SKM-1 treated with dmso at 0.1 percent for 144 hours (cell line): Measurements from ENCODE around the gene MED6.

Experiments used
- DNase-seq: peaks from one replicate; lab custom pipeline; 2025; ENCODE audit not compliant: unreplicated experiment; lab: John Stamatoyannopoulos, UW

The MED6 gene, protein sequence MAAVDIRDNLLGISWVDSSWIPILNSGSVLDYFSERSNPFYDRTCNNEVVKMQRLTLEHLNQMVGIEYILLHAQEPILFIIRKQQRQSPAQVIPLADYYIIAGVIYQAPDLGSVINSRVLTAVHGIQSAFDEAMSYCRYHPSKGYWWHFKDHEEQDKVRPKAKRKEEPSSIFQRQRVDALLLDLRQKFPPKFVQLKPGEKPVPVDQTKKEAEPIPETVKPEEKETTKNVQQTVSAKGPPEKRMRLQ

DNA sequence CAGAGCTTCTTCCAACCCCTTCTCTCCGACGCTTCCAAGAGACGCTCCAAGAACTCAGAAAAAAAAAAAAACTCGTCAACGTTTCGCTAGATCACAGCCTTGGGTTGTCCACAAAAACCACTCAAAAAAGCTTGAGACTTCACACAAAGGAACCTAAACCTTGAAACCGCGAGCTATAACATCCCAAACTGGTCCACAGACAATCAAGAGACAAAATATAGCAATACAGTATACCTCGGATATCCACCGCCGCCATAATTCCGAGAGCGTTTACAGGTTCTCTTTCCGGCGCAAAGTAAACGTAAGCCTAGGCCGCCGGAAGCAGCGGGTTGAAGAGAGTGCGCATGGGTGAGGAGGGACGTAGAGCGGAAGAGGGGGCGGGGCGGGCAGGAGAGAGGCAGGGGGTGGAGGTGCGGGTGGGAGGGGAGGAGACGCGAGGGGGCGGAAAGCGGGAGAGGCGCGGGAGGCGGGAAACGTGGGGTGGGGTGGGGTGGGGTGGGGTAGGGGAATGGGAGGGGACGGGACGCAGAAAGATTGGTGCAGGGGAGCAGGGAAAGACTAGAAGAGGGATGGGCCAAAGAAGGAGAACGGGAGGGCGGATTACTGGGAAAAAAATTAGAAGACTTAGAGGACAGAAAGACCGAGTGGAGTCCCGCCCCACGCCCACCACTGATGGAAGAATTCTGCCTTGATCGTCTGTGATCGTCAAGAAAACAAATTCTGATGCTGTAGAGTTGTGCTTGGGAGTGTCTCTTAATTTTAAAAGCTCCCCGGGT is at the start of gene MED6:
Gene MED6, minus strand, starts transcription at position 274 of the 776 bp plus-strand sequence. Its CDS starts 18 bp downstream, at position 256.
- peak; percentile 78 for DNase-seq

DNA sequence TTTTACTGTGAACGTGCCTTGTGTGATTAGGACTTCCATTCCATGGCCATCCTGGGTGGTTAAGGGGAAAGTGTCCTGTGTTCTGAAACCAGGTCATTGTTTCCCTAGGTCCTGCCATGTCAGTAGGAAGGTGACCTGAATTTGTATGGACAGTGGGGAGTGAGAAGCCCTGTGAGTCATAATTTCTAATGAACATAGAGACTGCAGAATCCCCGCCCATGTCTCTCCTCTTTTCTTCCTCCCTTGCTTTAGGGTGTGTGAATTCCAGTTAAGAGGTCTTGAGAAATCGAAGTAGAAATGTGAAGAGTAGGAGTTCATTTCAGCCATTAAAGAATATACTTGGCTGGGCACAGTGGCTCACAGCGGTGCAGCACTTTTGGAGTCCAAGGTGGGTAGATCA is 49.3 kb upstream of the MED6 start:
- no peak for DNase-seq

DNA sequence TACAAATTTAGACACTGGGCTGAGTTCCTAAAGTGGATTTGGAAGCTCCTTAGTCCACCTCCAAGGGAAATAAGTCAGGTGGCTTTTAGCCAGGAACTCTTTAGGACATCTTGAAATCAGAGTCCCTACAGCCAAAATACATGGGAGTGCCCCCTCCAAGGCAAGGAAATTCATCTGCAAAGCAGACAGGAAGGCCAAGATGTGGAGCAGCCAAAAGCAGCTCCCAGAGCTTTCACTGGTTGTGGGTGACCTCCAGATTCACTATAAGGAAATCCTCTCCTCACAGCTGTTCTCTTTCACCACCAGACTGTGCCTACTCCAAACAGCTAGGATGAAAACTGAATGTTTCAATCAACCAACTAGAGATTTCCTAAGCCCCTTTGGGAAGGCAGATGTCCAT is 47.9 kb upstream of the MED6 start:
- no peak for DNase-seq

DNA sequence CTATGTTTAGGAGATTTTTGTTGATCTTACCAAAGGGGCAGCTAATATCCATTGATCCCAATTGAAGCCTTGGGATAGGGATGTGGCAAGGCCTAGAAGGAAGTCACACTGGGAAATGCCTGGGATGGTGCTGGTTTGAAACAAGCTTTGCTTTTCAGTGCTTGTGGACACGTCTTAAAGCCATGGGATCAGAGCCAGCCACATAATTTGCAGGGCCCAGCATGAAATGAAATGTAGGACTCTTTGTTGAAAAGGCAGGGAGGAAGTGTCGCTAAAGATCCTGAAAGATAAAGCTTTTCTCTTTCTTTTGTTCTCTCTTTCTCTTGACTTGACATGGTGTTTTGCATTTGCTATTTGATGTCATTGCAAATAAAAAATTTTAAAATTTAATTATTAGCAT is 46.2 kb upstream of the MED6 start:
- no peak for DNase-seq

DNA sequence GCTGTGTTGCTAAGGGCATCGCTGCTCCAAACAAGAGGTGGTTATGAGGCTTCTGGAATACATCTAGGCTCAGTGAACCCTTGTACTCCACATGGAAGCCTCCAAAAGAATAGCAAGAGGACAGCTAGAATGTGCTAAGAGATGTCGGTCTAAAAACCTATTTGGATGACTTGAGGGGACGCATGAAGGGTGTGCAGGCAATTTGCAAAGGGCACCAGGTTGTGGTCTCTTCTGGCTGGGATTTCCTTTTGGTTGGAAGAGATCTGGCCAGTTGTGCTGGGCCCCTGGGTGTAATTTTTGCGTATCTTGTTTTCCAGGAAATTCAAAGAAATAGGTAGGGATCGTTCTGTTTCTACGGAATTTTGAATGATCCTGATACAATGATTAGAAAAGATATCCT is 45.4 kb upstream of the MED6 start:
- no peak for DNase-seq

DNA sequence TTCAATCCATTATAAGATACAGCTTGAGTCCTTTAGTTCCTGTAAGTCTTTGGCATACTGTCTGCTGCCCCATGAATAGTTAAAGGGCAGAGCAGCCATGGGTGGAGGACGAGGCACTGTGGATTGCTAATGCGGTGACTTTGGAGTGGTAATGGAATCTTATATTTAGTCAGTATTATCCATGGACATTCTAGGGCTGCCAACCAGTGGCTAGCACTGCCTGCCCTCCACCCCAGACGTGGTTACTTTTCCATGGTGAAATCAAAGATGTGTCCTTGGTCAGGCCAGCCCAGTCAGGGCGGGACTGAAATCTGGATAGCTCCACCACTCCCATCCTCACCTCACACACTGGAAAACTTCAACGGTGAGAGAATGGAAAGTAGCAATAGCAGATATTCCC is 43.5 kb upstream of the MED6 start:
- no peak for DNase-seq

DNA sequence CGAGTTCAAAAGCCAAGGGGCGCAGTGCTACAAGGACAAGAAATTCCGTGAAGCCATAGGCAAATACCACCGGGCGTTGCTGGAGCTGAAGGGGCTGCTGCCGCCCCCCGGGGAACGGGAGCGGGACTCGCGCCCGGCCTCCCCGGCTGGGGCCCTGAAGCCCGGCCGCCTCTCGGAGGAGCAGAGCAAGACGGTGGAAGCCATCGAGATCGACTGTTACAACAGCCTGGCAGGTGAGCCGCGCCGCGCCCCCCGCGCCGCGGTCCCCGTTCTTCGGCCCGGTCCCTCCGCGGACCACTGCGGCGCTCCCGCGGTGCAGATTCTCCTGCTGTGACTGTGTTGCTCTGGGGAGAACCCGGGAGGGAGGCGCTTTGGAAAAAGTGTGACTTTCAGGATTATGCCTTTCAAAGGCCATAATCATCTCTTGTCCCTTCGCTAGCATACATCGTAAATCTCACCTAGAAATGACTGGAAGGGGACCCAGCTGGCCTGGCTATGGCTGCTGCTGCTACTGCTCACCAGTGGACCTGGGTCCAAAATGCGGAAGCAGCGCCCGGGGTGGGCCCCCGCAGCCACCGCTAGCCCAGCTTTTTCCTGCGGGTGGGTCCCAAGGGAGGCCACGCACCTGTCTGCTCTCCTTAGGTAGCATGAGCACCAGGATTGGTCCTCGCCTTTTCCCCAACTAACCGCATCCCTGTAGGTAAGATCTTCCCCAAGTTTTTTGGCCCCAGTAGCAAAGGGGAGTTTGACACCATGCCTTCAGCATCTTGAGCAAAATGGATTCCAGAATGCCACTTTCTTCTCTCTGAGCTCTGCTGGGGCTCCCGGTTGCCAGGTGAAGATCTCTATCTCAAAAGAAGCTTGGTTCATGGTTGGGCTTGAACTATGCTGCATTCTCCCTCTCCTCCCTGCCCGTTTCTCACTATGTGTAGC is 42.1 kb upstream of the MED6 start:
- DNase-seq: no peak

DNA sequence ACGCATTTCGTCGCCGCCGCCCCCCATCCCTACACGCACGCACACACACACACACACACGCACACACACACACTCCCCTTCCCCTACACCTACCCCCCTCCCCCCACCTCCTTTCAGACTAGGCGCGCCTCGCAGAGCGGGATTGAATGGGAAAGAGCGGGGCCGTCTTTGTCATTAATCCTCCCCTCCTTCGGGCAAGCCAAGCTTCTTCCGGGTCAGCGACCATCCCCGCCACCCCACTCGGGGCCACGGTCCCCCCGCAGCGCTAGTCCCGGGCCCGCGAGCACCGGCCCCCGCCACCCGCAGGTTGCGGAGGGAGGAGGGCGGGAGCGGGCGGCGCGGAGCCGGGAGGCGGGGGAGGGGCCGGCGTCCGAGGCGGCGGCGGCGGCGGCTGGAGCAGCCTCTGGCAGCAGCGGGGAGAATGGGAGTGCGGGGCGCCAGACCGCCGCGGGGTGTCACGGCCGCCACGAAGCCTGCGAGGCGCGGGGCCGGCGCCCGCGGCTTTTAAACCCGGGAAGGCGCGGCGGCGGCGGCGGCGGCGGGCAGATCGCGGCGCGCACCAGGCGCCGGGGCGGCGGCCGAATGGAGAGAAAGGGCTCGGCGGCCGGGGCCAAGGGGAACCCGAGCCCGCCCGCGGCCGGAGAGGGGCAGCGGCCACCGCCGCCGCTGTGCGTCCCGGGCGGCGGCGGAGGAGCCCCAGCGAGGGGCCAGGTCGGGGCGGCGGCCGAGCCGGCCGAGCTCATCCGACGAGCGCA is 41.3 kb upstream of the MED6 start, which contains the start of gene TTC9:
Gene TTC9, plus strand, starts transcription at position 369 of the 755 bp plus-strand sequence. Its CDS starts 214 bp downstream, at position 583.
- DNase-seq: no peak

DNA sequence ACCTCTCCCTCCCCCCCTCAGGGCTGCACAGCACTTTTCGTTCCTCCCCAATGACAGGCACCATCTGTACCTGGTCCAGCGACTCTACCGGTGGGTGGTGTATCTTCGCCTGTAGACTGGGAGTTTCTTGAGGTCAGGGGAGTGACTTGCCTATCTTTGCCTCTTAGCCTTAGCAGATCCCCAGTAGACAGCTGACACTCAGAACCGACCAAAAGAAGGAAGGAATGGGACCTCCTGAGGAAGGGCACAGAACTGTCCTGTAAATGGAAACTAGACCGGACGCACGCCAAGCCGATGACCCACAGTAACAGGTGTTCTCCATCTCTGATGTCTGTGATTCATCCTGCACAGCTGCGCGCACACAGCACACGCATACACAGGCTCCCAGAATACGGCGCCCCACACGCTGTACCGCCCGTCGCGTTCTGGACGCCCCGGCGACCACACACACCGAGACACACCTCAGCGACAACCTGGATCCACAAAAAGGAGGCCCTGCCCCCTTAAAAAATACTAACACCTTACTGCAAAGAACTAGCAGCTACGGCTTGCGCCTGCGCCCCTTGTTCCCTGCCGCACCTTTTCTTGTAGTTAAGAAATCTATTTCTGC is 40.6 kb upstream of the MED6 start:
- no peak for DNase-seq

DNA sequence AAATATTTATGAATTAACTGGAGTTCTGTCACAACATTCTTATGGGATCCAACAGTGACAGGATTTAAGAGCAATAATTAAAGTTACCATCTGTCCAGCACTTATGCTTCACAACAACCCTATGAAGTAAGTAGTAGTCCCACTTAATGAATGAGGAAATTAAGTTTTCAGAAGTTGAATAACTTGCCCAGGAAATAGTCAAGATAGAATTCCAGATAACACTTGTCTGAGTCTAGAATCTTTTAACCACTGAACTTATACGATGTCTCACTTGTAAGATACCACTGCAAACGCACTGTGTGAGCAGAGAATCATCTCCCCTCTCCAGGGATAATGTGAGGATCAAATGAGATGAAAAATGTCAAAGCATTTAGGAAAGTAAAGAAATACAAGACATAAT is 38.0 kb upstream of the MED6 start:
- DNase-seq: no peak

DNA sequence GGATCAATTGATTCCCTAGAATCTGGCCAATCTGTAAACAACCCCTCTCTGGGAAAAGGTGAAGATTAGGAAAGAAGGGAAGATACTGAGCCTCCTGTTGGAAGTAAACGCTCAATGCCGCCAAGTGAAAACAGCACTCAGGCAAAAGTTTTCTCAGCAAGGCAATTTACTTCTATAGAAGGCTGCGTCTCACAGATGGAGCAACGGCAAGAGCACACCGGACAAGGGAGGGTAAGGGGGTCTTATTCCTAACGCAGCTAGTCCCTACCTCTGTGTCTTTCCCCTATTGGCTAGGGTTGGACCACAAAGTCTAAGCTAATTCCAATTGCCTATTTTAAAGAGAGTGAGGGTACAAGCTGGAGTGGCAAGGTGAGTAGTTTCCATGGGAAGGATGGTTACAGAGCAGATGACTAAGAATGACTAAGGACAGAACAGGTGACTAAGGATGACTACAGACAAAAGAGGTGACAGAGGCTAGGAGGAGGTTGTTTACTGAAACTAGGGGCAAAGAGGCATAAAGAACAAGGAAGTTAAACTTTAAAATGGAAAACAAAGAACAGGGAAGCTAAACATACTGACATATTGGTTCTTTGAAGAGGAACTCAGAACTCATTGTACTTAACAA is 35.6 kb upstream of the MED6 start:
- DNase-seq: no peak

DNA sequence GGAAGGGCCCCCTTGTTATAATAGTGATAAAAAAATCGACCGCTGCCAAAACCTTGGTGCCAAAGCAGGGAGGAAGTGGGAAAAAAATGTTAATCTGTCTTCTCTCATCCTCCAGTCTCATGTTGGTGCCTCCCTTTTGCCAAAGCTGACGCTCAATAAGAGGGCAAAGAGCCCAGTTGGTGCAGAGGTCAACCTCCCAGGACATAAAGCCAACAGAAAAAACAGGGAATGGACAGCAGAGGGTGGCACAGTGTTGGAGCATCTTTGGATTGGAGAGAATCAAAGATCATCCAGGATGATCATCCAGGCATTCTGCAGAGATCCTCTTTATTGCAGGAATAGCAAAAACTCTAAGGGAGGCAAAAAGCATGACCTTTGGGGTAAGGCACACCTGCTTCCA is 31.5 kb upstream of the MED6 start:
- no peak for DNase-seq

DNA sequence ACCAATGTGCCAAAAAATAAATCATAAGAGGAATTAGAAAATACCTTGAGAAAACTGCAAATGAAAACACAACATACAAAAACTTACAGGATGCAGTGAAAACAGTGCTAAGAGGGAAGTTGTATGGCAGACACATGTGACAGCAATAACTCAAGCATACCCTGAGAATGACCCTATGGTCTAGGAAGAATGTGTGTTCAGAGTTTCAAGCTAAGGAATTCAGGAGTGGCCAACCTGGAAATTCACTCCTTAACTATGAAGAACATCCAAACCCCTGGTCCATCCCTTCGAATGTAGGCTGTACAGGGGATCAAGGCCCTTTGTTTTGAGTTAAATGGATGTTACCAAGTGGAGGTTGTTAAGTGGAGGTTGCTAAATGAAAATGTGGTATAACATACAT is 24.5 kb upstream of the MED6 start:
- DNase-seq: no peak

DNA sequence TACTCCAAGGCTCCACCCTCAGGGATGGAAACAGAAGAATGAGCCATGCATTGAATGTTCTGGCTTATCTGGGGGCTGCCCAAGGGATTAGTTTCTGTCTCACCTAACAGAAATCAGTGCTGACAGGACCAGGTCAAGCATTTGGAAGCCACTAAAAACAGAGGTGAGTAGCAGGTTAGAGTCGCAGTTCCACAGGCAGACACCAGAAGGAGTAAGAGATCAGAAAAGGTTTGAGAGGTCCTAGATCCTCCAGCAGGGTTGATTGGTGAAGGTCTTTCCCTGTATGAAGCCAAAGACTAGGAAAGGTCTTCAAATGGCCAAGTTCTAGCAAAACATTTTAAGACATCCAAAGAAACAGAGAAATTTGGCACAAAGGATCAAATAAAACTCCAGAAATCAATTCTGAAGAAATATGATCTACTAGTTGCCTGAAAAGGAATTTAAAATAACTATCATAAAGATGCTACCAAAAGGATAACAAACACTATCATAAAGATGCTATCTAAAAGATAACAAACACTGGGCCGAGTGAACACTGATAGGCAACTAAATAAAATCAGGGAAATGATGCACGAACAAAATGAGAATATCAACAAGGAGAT is 21.8 kb upstream of the MED6 start:
- DNase-seq: peak; percentile 27

DNA sequence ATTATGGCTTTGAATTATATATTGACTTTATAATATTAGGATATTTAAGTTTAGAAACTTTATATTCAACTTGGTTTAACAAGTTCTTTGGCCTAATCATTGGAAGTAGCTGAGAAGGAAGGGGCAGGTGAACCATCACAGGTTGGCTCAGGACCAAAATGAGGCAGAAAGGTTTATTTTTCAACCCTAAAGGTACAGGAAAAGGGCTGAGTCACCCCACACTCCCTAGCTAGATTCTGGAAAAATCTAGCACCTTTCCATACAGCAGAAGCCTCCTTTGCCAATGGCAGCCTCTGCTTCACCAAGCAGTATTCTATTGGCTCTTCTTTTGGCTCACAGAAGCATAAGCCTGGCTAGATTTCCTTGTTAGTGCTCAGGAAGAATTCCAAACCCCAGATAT is 19.3 kb upstream of the MED6 start:
- no peak for DNase-seq

DNA sequence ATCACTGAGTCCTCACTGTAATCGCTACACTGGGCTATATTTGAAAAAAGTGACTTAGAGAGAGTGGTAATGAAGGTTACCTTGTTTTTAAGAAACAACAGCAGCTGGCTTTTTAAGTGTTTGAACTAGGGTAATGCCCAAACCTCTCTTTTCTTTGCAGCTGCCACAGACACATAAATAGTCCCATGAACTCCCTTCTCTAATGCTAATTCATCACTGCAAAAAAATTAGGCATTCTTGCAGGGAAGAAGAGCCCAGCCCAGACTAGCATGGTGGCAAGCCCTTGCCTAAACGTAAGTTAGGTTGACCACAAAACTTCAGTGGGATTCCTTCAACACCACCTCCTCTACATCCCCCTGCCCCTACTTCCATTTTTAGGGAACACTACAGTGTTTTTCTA is 17.9 kb upstream of the MED6 start:
- DNase-seq: no peak

DNA sequence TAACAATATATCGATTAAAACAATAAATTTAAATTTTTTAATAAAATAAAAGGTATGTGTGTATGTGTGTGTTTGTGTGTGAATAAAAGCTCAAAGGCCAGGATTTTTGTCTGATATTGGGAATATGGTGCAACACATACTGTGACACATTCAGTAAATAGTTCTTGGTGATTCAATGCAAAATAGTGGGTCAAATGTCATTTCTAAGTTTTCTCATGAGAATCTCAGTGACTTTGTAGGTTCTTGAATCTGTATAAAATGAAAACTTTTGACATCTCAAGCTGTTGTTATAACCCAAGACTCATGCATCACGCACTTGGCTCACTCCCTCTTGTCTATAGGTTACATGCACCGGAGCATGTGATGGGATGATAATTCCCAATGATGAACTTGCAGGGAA is 16.2 kb upstream of the MED6 start:
- no peak for DNase-seq

DNA sequence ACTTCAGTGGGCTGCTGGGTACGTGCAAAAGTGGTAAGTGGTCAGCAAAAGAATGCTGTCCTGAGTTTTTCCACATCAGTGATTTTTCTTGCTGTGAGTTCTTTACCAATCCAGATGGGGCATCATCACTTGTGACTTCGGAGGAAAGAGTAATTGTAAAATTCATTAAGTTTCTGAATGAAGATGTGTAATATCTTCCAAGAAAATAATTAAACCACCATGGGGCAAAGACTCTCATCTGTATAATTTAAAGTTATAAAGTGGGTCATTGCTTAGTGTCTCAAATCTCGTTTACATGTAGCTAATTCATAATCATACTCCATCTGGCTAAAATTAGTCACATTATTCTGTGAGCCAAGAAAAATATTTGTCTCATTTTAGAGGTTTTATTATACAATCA is 10.8 kb upstream of the MED6 start:
- no peak for DNase-seq

DNA sequence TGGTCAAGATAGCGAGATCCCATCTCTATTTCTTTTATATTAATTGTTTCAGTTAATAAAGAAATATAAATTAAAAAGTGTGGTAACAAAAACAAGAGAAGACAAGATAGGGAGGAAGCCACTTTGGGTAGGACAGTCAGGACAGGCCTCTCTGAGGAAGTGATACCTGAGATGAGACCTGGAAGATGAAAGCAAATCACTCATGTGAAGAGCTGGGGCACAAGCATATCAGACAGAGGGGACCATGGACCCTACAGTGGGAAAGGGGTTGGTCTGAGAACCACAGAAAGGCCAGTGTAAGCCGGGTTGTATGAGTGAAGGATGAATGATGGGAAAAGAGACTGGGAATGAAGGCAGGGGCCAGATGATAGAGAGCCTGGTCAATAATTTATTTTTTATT is 1.8 kb upstream of the MED6 start:
- no peak for DNase-seq

DNA sequence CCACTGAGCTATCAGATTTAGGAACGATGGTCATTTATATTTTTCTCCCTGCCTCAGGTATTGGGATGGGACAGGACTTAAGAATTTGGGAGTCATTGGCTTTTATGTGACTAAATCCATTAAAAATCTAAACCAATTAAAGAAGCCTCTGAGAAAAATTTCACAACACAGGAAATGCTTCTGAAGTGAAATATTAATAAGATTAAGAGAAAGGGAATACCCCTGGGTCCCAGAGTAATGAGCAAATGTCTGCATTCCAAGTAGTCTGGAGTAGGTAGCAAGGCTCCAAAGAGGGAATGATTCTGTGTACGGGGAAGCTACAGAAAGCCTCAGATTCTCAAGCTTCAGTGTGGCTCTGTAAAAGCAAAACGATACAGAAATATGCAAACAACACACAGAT is 707 bp upstream of the MED6 start:
- DNase-seq: no peak
